Measurements from ENCODE around the gene S100A7. TPM values are rescaled to one million over a fixed set of nuclear protein-coding genes. Genes with fewer than 3 reads are reported as not detected.
"Not testable (repeated sequence)": the region's sequence is repeated elsewhere in the genome, so short reads cannot be mapped to it uniquely, and the experiment has no call there.

The S100A7 gene
- total RNA-seq, 1 donor from 2014 or later = not detected

- no peak for DNase-seq (ENCODE audit: low spot score in 2 of 2)
- no peak for FAIRE-seq
Measured at GRCh38 chr1:153432874-153433681, 27.4 kb downstream of the S100A7 start.

- no peak for FAIRE-seq
- no peak for DNase-seq (ENCODE audit: low spot score in 2 of 2)
Measured at GRCh38 chr1:153431928-153432327, 28.5 kb downstream of the S100A7 start.

GRCh38 chr1:153431427-153431826 is 29.0 kb downstream of the S100A7 start:
- no peak for FAIRE-seq
- no peak for DNase-seq (ENCODE audit: low spot score in 2 of 2)

- no peak for FAIRE-seq
Measured at GRCh38 chr1:153431002-153431401, 29.4 kb downstream of the S100A7 start.

GRCh38 chr1:153430561-153430960 is 29.9 kb downstream of the S100A7 start:
- FAIRE-seq (no peak), DNase-seq (ENCODE audit: low spot score in 2 of 2) (no peak)

More at GRCh38 chr1:153431002-153431401, 29.4 kb downstream of the S100A7 start:
- no peak for DNase-seq (ENCODE audit: low spot score in 2 of 2)

- FAIRE-seq = no peak
- no peak for DNase-seq (ENCODE audit: low spot score in 2 of 2)
Measured at GRCh38 chr1:153430166-153430553, 30.3 kb downstream of the S100A7 start.

GRCh38 chr1:153429266-153430165 is 30.9 kb downstream of the S100A7 start:
- no peak for DNase-seq (ENCODE audit: low spot score in 2 of 2)
- FAIRE-seq = no peak

DNA sequence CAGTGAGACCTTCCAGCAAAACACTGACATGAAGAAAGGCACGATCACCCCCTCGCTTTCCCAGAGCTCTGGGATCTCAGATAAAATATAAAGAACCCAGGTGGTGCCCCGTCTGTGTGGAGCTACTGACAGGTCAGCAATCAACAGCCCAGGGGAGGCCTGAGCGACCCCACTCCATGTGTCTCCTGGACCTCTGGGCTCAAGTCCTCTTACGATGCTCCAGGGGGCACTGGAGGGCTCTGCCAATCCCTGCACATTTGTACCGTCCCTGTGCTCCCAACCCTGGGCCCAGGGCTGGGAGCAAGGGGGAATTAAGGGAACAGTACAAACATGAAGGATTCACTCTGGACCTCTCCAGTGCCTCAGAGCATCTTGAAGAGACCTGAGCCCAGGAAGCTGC is 31.7 kb downstream of the S100A7 start:
- FAIRE-seq (no peak), DNase-seq (ENCODE audit: low spot score in 2 of 2) (no peak)

GRCh38 chr1:153428073-153428638 is 32.3 kb downstream of the S100A7 start:
- FAIRE-seq = no peak
- no peak for DNase-seq (ENCODE audit: low spot score in 2 of 2)

DNA sequence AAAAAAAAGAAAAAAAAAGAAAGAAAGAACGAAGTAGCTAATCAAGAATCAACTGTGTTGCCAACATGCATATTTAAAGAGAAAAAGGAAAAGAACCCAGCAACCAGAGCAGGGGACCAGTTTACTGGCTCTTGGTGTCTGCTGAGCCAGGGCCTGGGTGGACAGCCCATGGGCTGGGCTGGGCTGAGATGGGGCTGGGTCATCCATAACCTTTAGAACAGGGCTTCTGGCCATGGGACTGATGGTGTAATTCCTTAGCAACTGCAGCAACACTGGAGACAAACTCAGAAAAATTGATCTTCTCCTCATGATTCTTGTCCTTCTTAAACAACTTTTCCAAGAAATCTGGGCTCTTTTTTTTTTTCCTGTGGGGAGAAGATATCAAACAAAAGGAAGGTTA is 33.6 kb downstream of the S100A7 start:
- DNase-seq (ENCODE audit: low spot score in 2 of 2) (no peak), FAIRE-seq (no peak)

DNA sequence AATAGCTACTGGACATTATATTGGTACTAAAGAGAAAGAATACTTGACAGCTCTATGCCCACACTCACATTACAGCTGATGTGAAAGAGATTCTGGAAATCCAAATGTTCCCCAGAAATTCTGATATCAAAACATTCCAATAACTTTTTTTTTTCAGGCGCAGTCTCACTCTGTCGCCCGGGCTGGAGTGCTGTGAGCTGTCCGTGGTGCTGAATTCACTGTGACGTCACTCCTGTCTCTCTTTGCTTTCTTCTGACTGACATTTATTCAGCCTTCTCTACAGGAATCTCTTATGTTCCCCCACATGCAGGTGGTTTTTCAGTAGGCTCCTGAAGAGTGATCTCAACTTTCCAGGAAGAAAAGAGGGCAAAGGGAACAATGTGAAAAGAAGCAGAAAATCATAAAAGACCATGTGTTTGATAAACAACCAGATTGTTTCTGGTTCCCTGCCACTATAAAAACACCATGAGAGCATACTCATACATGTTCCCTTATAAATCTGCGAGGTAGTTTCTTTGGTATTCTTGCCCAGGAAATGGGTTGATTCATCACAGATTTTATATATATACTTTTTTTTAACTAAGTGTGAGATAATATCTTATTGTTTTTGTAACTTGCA is 37.9 kb downstream of the S100A7 start:
- FAIRE-seq = no peak
- peak; percentile 40 to 48 for DNase-seq (ENCODE audit: low spot score in 2 of 2)

- FAIRE-seq (no peak), DNase-seq (ENCODE audit: low spot score in 2 of 2) (no peak)
Measured at GRCh38 chr1:153420306-153420705, 40.1 kb downstream of the S100A7 start.

GRCh38 chr1:153419436-153419793 is 41.0 kb downstream of the S100A7 start:
- not testable (repeated sequence) for FAIRE-seq; DNase-seq (ENCODE audit: low spot score in 2 of 2)

GRCh38 chr1:153418758-153419435 is 41.6 kb downstream of the S100A7 start:
- FAIRE-seq; DNase-seq (ENCODE audit: low spot score in 2 of 2): not testable (repeated sequence)

DNA sequence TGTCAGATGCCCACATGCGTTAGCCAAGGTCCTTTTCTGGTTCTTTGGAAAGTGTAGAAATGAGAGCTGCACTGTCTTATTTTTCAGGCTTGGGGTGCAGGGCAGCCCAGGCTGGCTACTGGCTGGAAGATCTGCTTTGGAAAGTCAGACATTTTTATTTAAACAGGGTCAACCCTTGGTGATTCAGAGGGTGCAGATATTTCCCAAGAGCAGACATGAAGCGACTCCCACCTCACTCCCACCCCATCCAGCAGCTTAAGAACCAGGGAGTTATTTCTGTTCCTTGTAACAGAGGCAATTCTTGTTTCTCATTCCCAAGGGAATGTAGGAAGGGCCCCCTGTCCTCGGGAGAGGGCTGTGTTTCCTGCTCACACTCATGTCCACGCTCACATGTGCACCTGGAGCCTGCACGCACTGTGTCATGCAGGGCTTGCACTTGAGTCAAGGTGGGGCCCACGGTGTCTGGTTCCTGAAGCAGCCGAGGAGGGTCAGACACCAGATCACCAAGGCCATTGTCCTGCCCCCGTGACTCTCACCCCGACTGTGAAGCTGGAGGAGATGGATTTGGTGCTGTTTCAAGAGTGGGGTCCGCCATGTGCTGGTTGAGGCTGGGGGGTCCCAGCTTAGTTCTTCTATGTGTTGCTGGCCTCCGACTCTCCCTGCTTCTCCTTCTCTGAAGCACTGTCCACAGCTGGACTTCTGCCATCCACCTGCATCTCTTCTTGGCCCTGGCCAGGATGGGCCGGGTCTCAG is 43.1 kb downstream of the S100A7 start:
- DNase-seq (ENCODE audit: low spot score in 2 of 2) = no peak
- no peak for FAIRE-seq

GRCh38 chr1:153415850-153416570 is 44.4 kb downstream of the S100A7 start, which contains the start of gene S100A7A:
Gene S100A7A (plus strand): TSS chr1:153416520. CDS start chr1:153418083, 1,563 bp downstream.
- FAIRE-seq = no peak

DNA sequence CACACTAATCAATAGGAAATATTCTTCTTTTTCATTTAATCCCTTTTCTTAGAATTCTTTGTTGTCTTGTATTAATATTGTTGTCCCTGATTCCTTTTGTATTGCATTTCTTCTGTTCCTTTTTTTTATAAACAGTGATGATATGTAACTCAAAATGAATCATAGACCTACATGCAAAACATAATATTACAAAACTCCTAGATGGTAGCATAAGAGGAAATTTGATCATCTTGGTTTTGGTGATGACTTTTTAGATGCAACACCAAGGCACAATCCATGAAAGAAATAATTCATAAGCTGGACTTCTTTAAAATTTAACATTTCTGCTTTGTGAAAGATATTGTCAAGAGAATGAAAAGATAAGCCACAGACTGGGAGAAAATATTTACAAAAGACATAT is 46.5 kb downstream of the S100A7 start:
- FAIRE-seq = not testable (repeated sequence)

More at GRCh38 chr1:153415850-153416570, 44.4 kb downstream of the S100A7 start, which contains the start of gene S100A7A:
- DNase-seq (ENCODE audit: low spot score in 2 of 2) = no peak

More for the DNA sequence above, 46.5 kb downstream of the S100A7 start:
- DNase-seq (ENCODE audit: low spot score in 2 of 2) = not testable (repeated sequence)

Data from frontal cortex (tissue), 4 donors.